ENCODE results near the gene CCSER1. TPM values are rescaled to one million over a fixed set of nuclear protein-coding genes. Genes with fewer than 3 reads are reported as not detected.

The CCSER1 gene
- total RNA-seq, 8 experiments from 2014 or later = 6.9 to 59.5 (median 25.8) TPM

- Histone ChIP-seq H3K4me3 (no peak overlapping the region), H3K4me1 (replicated peaks in 1 of 2) (peaks cover 0 to 42% of the 10 kb centered on the region in 2 donors), H3K27ac (no peak overlapping the region)
- no peak for ATAC-seq (replicated peaks in 6 of 8)
- in situ Hi-C loops (cut with MboI; ENCODE audit: low pct_unique_long_range_greater_than_20kb in 2 of 9, low sequenced_read_pairs in 9 of 9, unreplicated experiment in 9 of 9) = no loop called here
- 11 to 100% (median 84%) methylated on average over 1 to 3 of the region's 3 CpGs for WGBS, 10 experiments
These were observed 92.6 kb downstream of the CCSER1 start for GRCh38 chr4:90219822-90220221.

GRCh38 chr4:90220459-90220858 is 93.3 kb downstream of the CCSER1 start:
- 0 to 87% (median 58%) methylated on average over 2 to 4 of the region's 4 CpGs for WGBS, 10 experiments
- peak in 5 of 8 experiments; percentile 44 to 82 (median 54) for ATAC-seq (replicated peaks in 6 of 8)

GRCh38 chr4:90226734-90227133 is 99.5 kb downstream of the CCSER1 start:
- ATAC-seq (replicated peaks in 6 of 8) = no peak
- in situ Hi-C loops (cut with MboI; ENCODE audit: low pct_unique_long_range_greater_than_20kb in 2 of 9, low sequenced_read_pairs in 9 of 9, unreplicated experiment in 9 of 9) = no loop called here
- no peak overlapping the region for H3K27ac ChIP-seq
- peaks cover 0 to 25% of the 10 kb centered on the region in 2 donors for H3K4me1 ChIP-seq (replicated peaks in 1 of 2)
- H3K4me3 ChIP-seq = no peak overlapping the region

More at GRCh38 chr4:90220459-90220858, 93.3 kb downstream of the CCSER1 start:
- Histone ChIP-seq H3K27ac (no peak overlapping the region), H3K4me3 (no peak overlapping the region), H3K4me1 (replicated peaks in 1 of 2) (peaks cover 0 to 42% of the 10 kb centered on the region in 2 donors)
- in situ Hi-C loops (cut with MboI; ENCODE audit: low pct_unique_long_range_greater_than_20kb in 2 of 9, low sequenced_read_pairs in 9 of 9, unreplicated experiment in 9 of 9) = no loop called here

- peaks cover 0 to 21% of the 10 kb centered on the region in 2 donors for H3K4me1 ChIP-seq (replicated peaks in 1 of 2)
- H3K4me3 ChIP-seq = no peak overlapping the region
- H3K27ac ChIP-seq = no peak overlapping the region
- in situ Hi-C loops (cut with MboI; ENCODE audit: low pct_unique_long_range_greater_than_20kb in 2 of 9, low sequenced_read_pairs in 9 of 9, unreplicated experiment in 9 of 9) = no loop called here
- ATAC-seq (replicated peaks in 6 of 8) = no peak
- WGBS, 10 experiments = 5 to 100% (median 86%) methylated on average over 1 to 3 of the region's 3 CpGs
These were observed 100.0 kb downstream of the CCSER1 start for GRCh38 chr4:90227177-90227576.

GRCh38 chr4:90234916-90235547 is 107.8 kb downstream of the CCSER1 start:
- in situ Hi-C loops (cut with MboI; ENCODE audit: low pct_unique_long_range_greater_than_20kb in 2 of 9, low sequenced_read_pairs in 9 of 9, unreplicated experiment in 9 of 9) = no loop called here
- no peaks in the 10 kb centered on the region for H3K4me1 ChIP-seq (replicated peaks in 1 of 2)
- H3K27ac ChIP-seq = no peak overlapping the region
- peak in 1 of 8 experiments; percentile 78 for ATAC-seq (replicated peaks in 6 of 8)
- no peak overlapping the region for H3K4me3 ChIP-seq
- 7 to 90% (median 61%) methylated on average over 1 to 8 of the region's 8 CpGs; no CpG with 5 or more reads in 1 of the 10 experiments for WGBS, 10 experiments

GRCh38 chr4:90237751-90238530 is 110.7 kb downstream of the CCSER1 start:
- no peaks in the 10 kb centered on the region for H3K4me1 ChIP-seq (replicated peaks in 1 of 2)
- no peak for ATAC-seq (replicated peaks in 6 of 8)
- 30 to 94% (median 86%) methylated on average over 2 to 4 of the region's 4 CpGs for WGBS, 10 experiments
- no peak overlapping the region for H3K27ac ChIP-seq
- no peak overlapping the region for H3K4me3 ChIP-seq
- in situ Hi-C loops (cut with MboI; ENCODE audit: low pct_unique_long_range_greater_than_20kb in 2 of 9, low sequenced_read_pairs in 9 of 9, unreplicated experiment in 9 of 9) = no loop called here

- Histone ChIP-seq H3K4me1 (replicated peaks in 1 of 2) (no peaks in the 10 kb centered on the region), H3K4me3 (no peak overlapping the region), H3K27ac (no peak overlapping the region)
- ATAC-seq (replicated peaks in 6 of 8) = no peak
- in situ Hi-C loops (cut with MboI; ENCODE audit: low pct_unique_long_range_greater_than_20kb in 2 of 9, low sequenced_read_pairs in 9 of 9, unreplicated experiment in 9 of 9) = no loop called here
- 0 to 83% (median 80%) methylated on average over 1 of the region's 1 CpG; no CpG with 5 or more reads in 7 of the 10 experiments for WGBS, 10 experiments
These were observed 113.1 kb downstream of the CCSER1 start for GRCh38 chr4:90240333-90240732.

- H3K27ac ChIP-seq = no peak overlapping the region
- no peak overlapping the region for H3K4me3 ChIP-seq
- WGBS, 10 experiments = 24 to 100% (median 87%) methylated on average over 1 to 3 of the region's 3 CpGs; no CpG with 5 or more reads in 1 of the 10 experiments
- in situ Hi-C loops (cut with MboI; ENCODE audit: low pct_unique_long_range_greater_than_20kb in 2 of 9, low sequenced_read_pairs in 9 of 9, unreplicated experiment in 9 of 9) = no loop called here
- no peak for ATAC-seq (replicated peaks in 6 of 8)
- no peaks in the 10 kb centered on the region for H3K4me1 ChIP-seq (replicated peaks in 1 of 2)
These were observed 113.8 kb downstream of the CCSER1 start for GRCh38 chr4:90241008-90241407.

GRCh38 chr4:90245837-90246236 is 118.6 kb downstream of the CCSER1 start:
- in situ Hi-C loops (cut with MboI; ENCODE audit: low pct_unique_long_range_greater_than_20kb in 2 of 9, low sequenced_read_pairs in 9 of 9, unreplicated experiment in 9 of 9) = no loop called here
- no peak for ATAC-seq (replicated peaks in 6 of 8)
- Histone ChIP-seq H3K27ac (no peak overlapping the region), H3K4me1 (replicated peaks in 1 of 2) (no peaks in the 10 kb centered on the region), H3K4me3 (no peak overlapping the region)
- 0 to 100% (median 100%) methylated on average over 1 of the region's 1 CpG; no CpG with 5 or more reads in 4 of the 10 experiments for WGBS, 10 experiments

- H3K27ac ChIP-seq = no peak overlapping the region
- ATAC-seq (replicated peaks in 6 of 8) = peak in 4 of 8 experiments; percentile 21 to 40 (median 30)
- WGBS, 10 experiments = 4 to 89% (median 75%) methylated on average over 1 to 3 of the region's 3 CpGs
- no peak overlapping the region for H3K4me3 ChIP-seq
- in situ Hi-C loops (cut with MboI; ENCODE audit: low pct_unique_long_range_greater_than_20kb in 2 of 9, low sequenced_read_pairs in 9 of 9, unreplicated experiment in 9 of 9) = no loop called here
- H3K4me1 ChIP-seq (replicated peaks in 1 of 2) = no peaks in the 10 kb centered on the region
These were observed 119.6 kb downstream of the CCSER1 start for GRCh38 chr4:90246816-90247215.

- in situ Hi-C loops (cut with MboI; ENCODE audit: low pct_unique_long_range_greater_than_20kb in 2 of 9, low sequenced_read_pairs in 9 of 9, unreplicated experiment in 9 of 9) = no loop called here
- no peak overlapping the region for H3K4me3 ChIP-seq
- H3K27ac ChIP-seq = no peak overlapping the region
- WGBS, 10 experiments = 0 to 100% (median 88%) methylated on average over 1 to 2 of the region's 2 CpGs; no CpG with 5 or more reads in 3 of the 10 experiments
- no peaks in the 10 kb centered on the region for H3K4me1 ChIP-seq (replicated peaks in 1 of 2)
- no peak for ATAC-seq (replicated peaks in 6 of 8)
These were observed 127.2 kb downstream of the CCSER1 start for GRCh38 chr4:90254357-90254756.

GRCh38 chr4:90274175-90274574 is 147.0 kb downstream of the CCSER1 start:
- WGBS, 10 experiments = 11 to 100% (median 75%) methylated on average over 1 of the region's 1 CpG; no CpG with 5 or more reads in 1 of the 10 experiments
- Histone ChIP-seq H3K27ac (no peak overlapping the region), H3K4me3 (no peak overlapping the region), H3K4me1 (replicated peaks in 1 of 2) (no peaks in the 10 kb centered on the region)
- in situ Hi-C loops (cut with MboI; ENCODE audit: low pct_unique_long_range_greater_than_20kb in 2 of 9, low sequenced_read_pairs in 9 of 9, unreplicated experiment in 9 of 9) = no loop called here
- ATAC-seq (replicated peaks in 6 of 8) = no peak

- in situ Hi-C loops (cut with MboI; ENCODE audit: low pct_unique_long_range_greater_than_20kb in 2 of 9, low sequenced_read_pairs in 9 of 9, unreplicated experiment in 9 of 9) = loop anchor here in 4 of 9 experiments (25.0 kb wide), 3 partner anchors 144 to 369 kb away; partner anchors contain the start of gene CCSER1 (in 1 of the 4)
- WGBS, 10 experiments = 0 to 78% (median 67%) methylated on average over 1 to 3 of the region's 3 CpGs; no CpG with 5 or more reads in 1 of the 10 experiments
- H3K4me1 ChIP-seq (replicated peaks in 1 of 2) = peaks cover 4 to 20% of the 10 kb centered on the region in 2 donors
- peak in 3 of 8 experiments; percentile 20 to 61 (median 47) for ATAC-seq (replicated peaks in 6 of 8)
- H3K4me3 ChIP-seq = no peak overlapping the region
- no peak overlapping the region for H3K27ac ChIP-seq
These were observed 153.8 kb downstream of the CCSER1 start for GRCh38 chr4:90280954-90281353.
